ENCODE measurements around the gene KRTAP4-4. TPM values are rescaled to one million over a fixed set of nuclear protein-coding genes. Genes with fewer than 3 reads are reported as not detected.
"Not testable (repeated sequence)": the region's sequence is repeated elsewhere in the genome, so short reads cannot be mapped to it uniquely, and the experiment has no call there.

The KRTAP4-4 gene
- total RNA-seq, 2 donors from 2014 or later: not detected

GRCh38 chr17:41176744-41177387 lies 16.3 kb upstream of the KRTAP4-4 start:
- no peaks in the 10 kb centered on the region for H3K36me3 ChIP-seq
- no peak for DNase-seq
- intact Hi-C loops (cut with DNase I): no loop called here
- H3K9ac ChIP-seq (ENCODE audit: low read depth in 2 of 2, low read length in 2 of 2): no peak overlapping the region
- TF ChIP-seq CTCF (IDR thresholded peaks at IDR 0.05): no peak
- H3K9me3 ChIP-seq: no peaks in the 10 kb centered on the region
- no peak overlapping the region for H3K27ac ChIP-seq
- no peak overlapping the region for H3K4me3 ChIP-seq
- no peaks in the 10 kb centered on the region for H3K4me1 ChIP-seq
- no peaks in the 10 kb centered on the region for H3K27me3 ChIP-seq

GRCh38 chr17:41171886-41172285 lies 11.3 kb upstream of the KRTAP4-4 start:
- intact Hi-C loops (cut with DNase I): no loop called here
- H3K4me3 ChIP-seq: no peak overlapping the region
- no peaks in the 10 kb centered on the region for H3K4me1 ChIP-seq
- no peak overlapping the region for H3K27ac ChIP-seq
- H3K27me3 ChIP-seq: no peaks in the 10 kb centered on the region
- DNase-seq: no peak
- H3K9me3 ChIP-seq: no peaks in the 10 kb centered on the region
- no peak for TF ChIP-seq CTCF (IDR thresholded peaks at IDR 0.05)
- no peak overlapping the region for H3K9ac ChIP-seq (ENCODE audit: low read depth in 2 of 2, low read length in 2 of 2)
- no peaks in the 10 kb centered on the region for H3K36me3 ChIP-seq

- Histone ChIP-seq H3K36me3 (no peaks in the 10 kb centered on the region), H3K4me1 (no peaks in the 10 kb centered on the region), H3K9ac (ENCODE audit: low read depth in 2 of 2, low read length in 2 of 2) (no peak within 1 kb of the TSS), H3K4me3 (no peak within 1 kb of the TSS), H3K27me3 (no peaks in the 10 kb centered on the region), H3K27ac (no peak within 1 kb of the TSS), H3K9me3 (no peaks in the 10 kb centered on the region)
- no peak for TF ChIP-seq CTCF (IDR thresholded peaks at IDR 0.05)
- no peak for DNase-seq
- intact Hi-C loops (cut with DNase I): no loop called here
Observed at GRCh38 chr17:41168121-41168520, 7.6 kb upstream of the KRTAP4-4 start, which contains the start of gene KRTAP4-3. Gene KRTAP4-3 (minus strand): TSS chr17:41168221. CDS start chr17:41168172, 49 bp downstream.

- Histone ChIP-seq H3K36me3 (no peaks in the 10 kb centered on the region), H3K4me3 (no peak overlapping the region), H3K27ac (no peak overlapping the region), H3K9ac (ENCODE audit: low read depth in 2 of 2, low read length in 2 of 2) (no peak overlapping the region), H3K27me3 (no peaks in the 10 kb centered on the region), H3K9me3 (no peaks in the 10 kb centered on the region), H3K4me1 (no peaks in the 10 kb centered on the region)
- no peak for TF ChIP-seq CTCF (IDR thresholded peaks at IDR 0.05)
- DNase-seq: no peak
- intact Hi-C loops (cut with DNase I): no loop called here
Observed at GRCh38 chr17:41167561-41167960, 7.0 kb upstream of the KRTAP4-4 start.

GRCh38 chr17:41163828-41164227 lies 3.3 kb upstream of the KRTAP4-4 start:
- intact Hi-C loops (cut with DNase I): no loop called here
- no peak overlapping the region for H3K27ac ChIP-seq
- no peaks in the 10 kb centered on the region for H3K4me1 ChIP-seq
- H3K27me3 ChIP-seq: no peaks in the 10 kb centered on the region
- no peak for TF ChIP-seq CTCF (IDR thresholded peaks at IDR 0.05)
- H3K4me3 ChIP-seq: no peak overlapping the region
- H3K9me3 ChIP-seq: no peaks in the 10 kb centered on the region
- no peaks in the 10 kb centered on the region for H3K36me3 ChIP-seq
- H3K9ac ChIP-seq (ENCODE audit: low read depth in 2 of 2, low read length in 2 of 2): no peak overlapping the region
- DNase-seq: no peak

GRCh38 chr17:41160190-41160589 lies 358 bp downstream of the KRTAP4-4 start:
- H3K9ac ChIP-seq (ENCODE audit: low read depth in 2 of 2, low read length in 2 of 2); H3K36me3 ChIP-seq; H3K9me3 ChIP-seq; intact Hi-C loops (cut with DNase I); H3K4me3 ChIP-seq; DNase-seq; H3K27me3 ChIP-seq; H3K4me1 ChIP-seq; H3K27ac ChIP-seq: not testable (repeated sequence)

Measured in colonic mucosa (tissue), 4 donors.